IMR-90 (cell line): ENCODE measurements around the gene ANXA1. TPM values are rescaled to one million over a fixed set of nuclear protein-coding genes. Genes with fewer than 3 reads are reported as not detected.

ENCODE experiments used
- ATAC-seq: fragments of 200-7000 bp; cut with Tn5 transposase; 2 replicates; pipeline ENCODE4 v1.9.1; 2020; ENCODE audit warnings: low read depth, mild to moderate bottlenecking, moderate library complexity
- BruUV-seq: library from RNA; stranded (reverse); fragments of 400-500 nt; replicated peaks from 2 replicates; lab custom pipeline; 2021; lab: Mats Ljungman, UMichigan
- CTCF ChIA-PET: fragments of 300-600 bp; formaldehyde crosslinking; extraction: SDS; loops from one replicate; lab custom pipeline; 2021; ENCODE audit warnings: antibody characterized with exemption; lab: Yijun Ruan, JAX
- POLR2A ChIA-PET: fragments of 300-600 bp; sonication (Branson Sonifier 250); formaldehyde crosslinking; loops from one replicate; lab custom pipeline; 2022; ENCODE audit warnings: antibody characterized with exemption; ENCODE audit not compliant: unreplicated experiment; lab: Charles Lee
- DNase-seq: peaks from one replicate; pipeline ENCODE4 v3.0.0; 2013
- H2AFZ ChIP-seq: replicated peaks from 2 replicates; pipeline ENCODE3; 2013; ENCODE audit warnings: low read length, mild to moderate bottlenecking; ENCODE audit not compliant: poor library complexity
- H2AK5ac ChIP-seq: 2 replicates; pipeline ENCODE4 v1.6.1; 2013; ENCODE audit warnings: low read depth, low read length, inconsistent platforms
- H2AK9ac ChIP-seq: replicated peaks from 2 replicates; pipeline ENCODE3; 2013; ENCODE audit warnings: mild to moderate bottlenecking, low read depth, low read length, moderate library complexity; ENCODE audit not compliant: poor library complexity
- H2BK120ac ChIP-seq: 2 replicates; pipeline ENCODE4 v1.6.1; 2013; ENCODE audit warnings: low read depth, low read length, inconsistent platforms
- H2BK15ac ChIP-seq: 3 replicates; pipeline ENCODE4 v1.6.1; 2013; ENCODE audit warnings: low read depth, low read length, inconsistent platforms
- H2BK20ac ChIP-seq: 2 replicates; pipeline ENCODE4 v1.6.1; 2013; ENCODE audit warnings: low read depth, mild to moderate bottlenecking, inconsistent platforms, low read length, moderate library complexity
- H2BK5ac ChIP-seq: 2 replicates; pipeline ENCODE4 v1.6.1; 2013; ENCODE audit warnings: mild to moderate bottlenecking, low read depth, low read length, inconsistent platforms; ENCODE audit not compliant: poor library complexity, severe bottlenecking
- H3K14ac ChIP-seq: replicated peaks from 2 replicates; pipeline ENCODE4 v1.6.1; 2013; ENCODE audit warnings: low read depth, low read length, inconsistent platforms
- H3K18ac ChIP-seq: 2 replicates; pipeline ENCODE4 v1.6.1; 2013; ENCODE audit warnings: low read depth, low read length, control low read depth
- H3K23ac ChIP-seq: 2 replicates; pipeline ENCODE4 v1.6.1; 2013; ENCODE audit warnings: low read depth, low read length, inconsistent platforms
- H3K27ac ChIP-seq: 2 replicates; pipeline ENCODE4 v1.5.1; 2013; ENCODE audit warnings: mild to moderate bottlenecking, control low read depth, low read length; ENCODE audit not compliant: insufficient read depth
- H3K27me3 ChIP-seq: 2 replicates; pipeline ENCODE4 v1.6.1; 2013; ENCODE audit warnings: low read length; ENCODE audit not compliant: control insufficient read depth, insufficient read depth
- H3K36me3 ChIP-seq: 2 replicates; pipeline ENCODE4 v1.6.1; 2013; ENCODE audit warnings: low read length, mixed read lengths; ENCODE audit not compliant: control insufficient read depth, insufficient read depth
- H3K4ac ChIP-seq: 2 replicates; pipeline ENCODE4 v1.6.1; 2013; ENCODE audit warnings: low read depth, low read length, inconsistent platforms
- H3K4me1 ChIP-seq: 2 replicates; pipeline ENCODE4 v1.6.1; 2013; ENCODE audit warnings: low read length, mixed read lengths; ENCODE audit not compliant: control insufficient read depth, insufficient read depth
- H3K4me2 ChIP-seq: 2 replicates; pipeline ENCODE4 v1.6.1; 2013; ENCODE audit warnings: low read depth, mild to moderate bottlenecking, control low read depth, low read length, moderate library complexity
- H3K4me3 ChIP-seq: 2 replicates; pipeline ENCODE4 v1.5.1; 2013; ENCODE audit warnings: low read depth, mild to moderate bottlenecking, control low read depth, low read length, moderate library complexity; ENCODE audit not compliant: insufficient read depth
- H3K56ac ChIP-seq: 2 replicates; pipeline ENCODE4 v1.6.1; 2013; ENCODE audit warnings: low read length, inconsistent platforms; ENCODE audit not compliant: insufficient read depth; ENCODE audit errors: extremely low read depth
- H3K79me1 ChIP-seq, 2 experiments: 2 replicates each; pipeline ENCODE4 v1.6.1; 2013; ENCODE audit warnings: low read length in 2 of 2, inconsistent platforms in 1 of 2, low read depth in 1 of 2
- H3K9ac ChIP-seq: 2 replicates; pipeline ENCODE4 v1.6.1; 2013; ENCODE audit warnings: low read depth, low read length, control low read depth
- H3K9me1 ChIP-seq: 2 replicates; pipeline ENCODE4 v1.6.1; 2013; ENCODE audit warnings: low read length, inconsistent platforms; ENCODE audit not compliant: insufficient read depth
- H3K9me3 ChIP-seq: 2 replicates; pipeline ENCODE4 v1.6.1; 2013; ENCODE audit warnings: low read length; ENCODE audit not compliant: control insufficient read depth, insufficient read depth
- H4K20me1 ChIP-seq: 2 replicates; pipeline ENCODE4 v1.6.1; 2013; ENCODE audit warnings: low read length, inconsistent platforms; ENCODE audit not compliant: insufficient read depth
- H4K5ac ChIP-seq: 2 replicates; pipeline ENCODE4 v1.6.1; 2013; ENCODE audit warnings: mild to moderate bottlenecking, low read depth, low read length, control low read depth
- H4K8ac ChIP-seq, 2 experiments: 2 replicates each; pipeline ENCODE4 v1.6.1; 2013; ENCODE audit warnings: low read depth in 2 of 2, low read length in 2 of 2, control low read depth in 1 of 2, inconsistent platforms in 1 of 2
- H4K91ac ChIP-seq: 2 replicates; pipeline ENCODE4 v1.6.1; 2013; ENCODE audit warnings: low read depth, low read length, inconsistent platforms; ENCODE audit not compliant: insufficient read depth
- BHLHE40 ChIP-seq: fragments of 150-350 bp; IDR thresholded peaks from 2 replicates; pipeline ENCODE4 v1.6.1; 2016; ENCODE audit warnings: mild to moderate bottlenecking, low read depth, low read length
- CEBPB ChIP-seq: IDR thresholded peaks from 2 replicates; pipeline ENCODE4 v1.6.1; 2012; ENCODE audit warnings: low read depth, low read length, improper control_type of control experiment
- CHD1 ChIP-seq: IDR thresholded peaks from 2 replicates; pipeline ENCODE4 v1.6.1; 2012; ENCODE audit warnings: low read depth, low read length, improper control_type of control experiment
- FOS ChIP-seq: fragments of 150-350 bp; IDR thresholded peaks from 2 replicates; pipeline ENCODE4 v1.6.1; 2016; ENCODE audit warnings: low read depth, low read length
- MAFK ChIP-seq: IDR thresholded peaks from 2 replicates; pipeline ENCODE4 v1.6.1; 2012; ENCODE audit warnings: low read depth, low read length, improper control_type of control experiment
- MAZ ChIP-seq: IDR thresholded peaks from 2 replicates; pipeline ENCODE4 v1.6.1; 2012; ENCODE audit warnings: low read depth, mild to moderate bottlenecking, low read length, improper control_type of control experiment, moderate library complexity, borderline replicate concordance
- MXI1 ChIP-seq: IDR thresholded peaks from 2 replicates; pipeline ENCODE4 v1.6.1; 2012; ENCODE audit warnings: low read depth, mild to moderate bottlenecking, low read length, moderate library complexity, borderline replicate concordance
- NFE2L2 ChIP-seq: fragments of 150-350 bp; IDR thresholded peaks from 2 replicates; pipeline ENCODE4 v1.6.1; 2016; ENCODE audit warnings: low read depth, mild to moderate bottlenecking, low read length
- POLR2A ChIP-seq: IDR thresholded peaks from 2 replicates; pipeline ENCODE4 v1.6.1; 2012; ENCODE audit warnings: mild to moderate bottlenecking, low read depth, low read length
- RAD21 ChIP-seq: IDR thresholded peaks from 2 replicates; pipeline ENCODE4 v1.6.1; 2012; ENCODE audit warnings: low read length, improper control_type of control experiment
- RCOR1 ChIP-seq: IDR thresholded peaks from 2 replicates; pipeline ENCODE4 v1.6.1; 2012; ENCODE audit warnings: mild to moderate bottlenecking, low read length, improper control_type of control experiment; ENCODE audit not compliant: insufficient replicate concordance
- RFX5 ChIP-seq: IDR thresholded peaks from 2 replicates; pipeline ENCODE4 v1.8.0; 2012; ENCODE audit warnings: low read depth, mild to moderate bottlenecking, low read length, moderate library complexity
- SMC3 ChIP-seq: fragments of 150-350 bp; IDR thresholded peaks from 2 replicates; pipeline ENCODE4 v1.6.1; 2016; ENCODE audit warnings: low read depth, mild to moderate bottlenecking, antibody characterized with exemption, low read length, moderate library complexity
- USF2 ChIP-seq: fragments of 150-350 bp; IDR thresholded peaks from 2 replicates; pipeline ENCODE4 v1.6.1; 2017; ENCODE audit warnings: mild to moderate bottlenecking, antibody characterized with exemption, low read length, low read depth
- WGBS, 2 experiments: methylation state at CpG; one replicate each; pipeline versions ENCODE4 v1.1.5 to v1.1.7; 2013; ENCODE audit warnings: missing lambda C conversion rate in 2 of 2; ENCODE audit not compliant: insufficient read length in 1 of 2; ENCODE audit errors: extremely low coverage in 2 of 2; 5-methylcytosine and 5-hydroxymethylcytosine counted together
- dilution Hi-C: fragments of 300-500 bp; cut with HindIII; formaldehyde crosslinking; loops from one replicate; pipeline ENCODE4 v1.14.3; 2018; ENCODE audit warnings: low sequenced_read_pairs; ENCODE audit not compliant: unreplicated experiment
- in situ Hi-C: fragments of 300-500 bp; cut with MboI; formaldehyde crosslinking; loops from 3 replicates; pipeline ENCODE4 v1.14.3; 2019; ENCODE audit warnings: low sequenced_read_pairs, inconsistent platforms, mixed read lengths
- intact Hi-C: fragments of 100-400 bp; cut with micrococcal nuclease; formaldehyde crosslinking; loops from 2 replicates; pipeline ENCODE4 v1.10.0; 2022
- polyA plus RNA-seq, 3 experiments: library from polyadenylated mRNA; depleted of rRNA; stranded (reverse); fragments of >200 nt; gene quantifications; 2 replicates each; pipeline ENCODE4 v1.2.3, GENCODE V29; 2012; ENCODE audit warnings: low replicate concordance in 1 of 3
- total RNA-seq: library from RNA; depleted of rRNA; stranded (reverse); fragments of >200 nt; gene quantifications from 2 replicates; pipeline ENCODE4 v1.2.3, GENCODE V29; 2012
- TF ChIP-seq, protein P1 (sequence below): conservative IDR thresholded peaks from 2 replicates; pipeline ENCODE4 v1.5.1; 2012; ENCODE audit warnings: mild to moderate bottlenecking, low read depth, low read length, improper control_type of control experiment
- TF ChIP-seq, protein P2 (sequence below): fragments of 150-350 bp; IDR thresholded peaks from 2 replicates; pipeline ENCODE4 v1.6.1; 2016; ENCODE audit warnings: low read depth, mild to moderate bottlenecking, low read length, moderate library complexity, borderline replicate concordance

The ANXA1 gene
- total and polyA plus RNA-seq, 2 of the 4 experiments (the other 2 are of a cell fraction): 520 to 583 TPM

DNA sequence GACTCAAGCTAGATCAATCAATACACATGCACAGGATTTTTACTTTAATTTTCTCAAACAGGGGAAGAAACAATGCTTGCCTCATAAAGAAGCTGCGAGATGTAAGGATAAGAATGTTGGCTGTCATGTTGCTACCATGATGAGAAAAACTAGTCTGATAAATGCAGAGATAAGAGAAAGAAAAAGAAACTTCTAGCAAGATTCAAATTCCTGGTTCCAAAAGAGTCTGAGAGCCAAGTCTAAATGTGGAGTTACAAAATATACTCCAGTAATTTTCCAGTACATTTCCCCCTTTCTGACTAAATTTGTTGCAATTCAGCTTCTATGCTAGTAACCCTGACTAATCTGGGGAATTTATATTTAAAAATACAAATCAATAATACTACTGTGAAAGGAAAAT is 10.4 kb upstream of the ANXA1 start:
- Histone ChIP-seq H2BK5ac (no peak overlapping the region), H3K4me2 (no peak overlapping the region), H3K4me1 (peaks cover 1% of the 10 kb centered on the region; the same call in 1 of the 2 replicates), H3K4ac (no peak overlapping the region), H4K8ac (no peak overlapping the region), H3K56ac (no peak overlapping the region), H3K18ac (no peak overlapping the region), H3K23ac (no peak overlapping the region), H3K14ac (no peak overlapping the region), H2AFZ (no peak overlapping the region), H3K9ac (no peak overlapping the region), H3K27ac (no peak overlapping the region), H3K36me3 (no peaks in the 10 kb centered on the region), H4K91ac (no peak overlapping the region), H3K9me1 (no peaks in the 10 kb centered on the region), H3K79me1 (no peaks in the 10 kb centered on the region), H3K27me3 (no peaks in the 10 kb centered on the region), H2AK5ac (no peak overlapping the region), H4K5ac (no peak overlapping the region), H3K9me3 (no peaks in the 10 kb centered on the region), H2BK20ac (no peak overlapping the region), H2BK15ac (no peak overlapping the region), H4K20me1 (no peaks in the 10 kb centered on the region), H3K4me3 (no peak overlapping the region), H2AK9ac (no peak overlapping the region), H2BK120ac (no peak overlapping the region)
- DNase-seq (no peak), ATAC-seq (no peak)
- dilution Hi-C loops: no loop called here
- in situ Hi-C loops: no loop called here
- TF ChIP-seq BHLHE40 (no peak), MAFK (no peak), RAD21 (no peak), RCOR1 (no peak), SMC3 (no peak), MAZ (no peak), CEBPB (no peak), RFX5 (no peak), CHD1 (no peak), POLR2A (no peak), FOS (no peak), MXI1 (no peak), NFE2L2 (no peak), USF2 (no peak)
- TF ChIP-seq, protein P1, sequence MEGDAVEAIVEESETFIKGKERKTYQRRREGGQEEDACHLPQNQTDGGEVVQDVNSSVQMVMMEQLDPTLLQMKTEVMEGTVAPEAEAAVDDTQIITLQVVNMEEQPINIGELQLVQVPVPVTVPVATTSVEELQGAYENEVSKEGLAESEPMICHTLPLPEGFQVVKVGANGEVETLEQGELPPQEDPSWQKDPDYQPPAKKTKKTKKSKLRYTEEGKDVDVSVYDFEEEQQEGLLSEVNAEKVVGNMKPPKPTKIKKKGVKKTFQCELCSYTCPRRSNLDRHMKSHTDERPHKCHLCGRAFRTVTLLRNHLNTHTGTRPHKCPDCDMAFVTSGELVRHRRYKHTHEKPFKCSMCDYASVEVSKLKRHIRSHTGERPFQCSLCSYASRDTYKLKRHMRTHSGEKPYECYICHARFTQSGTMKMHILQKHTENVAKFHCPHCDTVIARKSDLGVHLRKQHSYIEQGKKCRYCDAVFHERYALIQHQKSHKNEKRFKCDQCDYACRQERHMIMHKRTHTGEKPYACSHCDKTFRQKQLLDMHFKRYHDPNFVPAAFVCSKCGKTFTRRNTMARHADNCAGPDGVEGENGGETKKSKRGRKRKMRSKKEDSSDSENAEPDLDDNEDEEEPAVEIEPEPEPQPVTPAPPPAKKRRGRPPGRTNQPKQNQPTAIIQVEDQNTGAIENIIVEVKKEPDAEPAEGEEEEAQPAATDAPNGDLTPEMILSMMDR: no peak
- TF ChIP-seq, protein P2, sequence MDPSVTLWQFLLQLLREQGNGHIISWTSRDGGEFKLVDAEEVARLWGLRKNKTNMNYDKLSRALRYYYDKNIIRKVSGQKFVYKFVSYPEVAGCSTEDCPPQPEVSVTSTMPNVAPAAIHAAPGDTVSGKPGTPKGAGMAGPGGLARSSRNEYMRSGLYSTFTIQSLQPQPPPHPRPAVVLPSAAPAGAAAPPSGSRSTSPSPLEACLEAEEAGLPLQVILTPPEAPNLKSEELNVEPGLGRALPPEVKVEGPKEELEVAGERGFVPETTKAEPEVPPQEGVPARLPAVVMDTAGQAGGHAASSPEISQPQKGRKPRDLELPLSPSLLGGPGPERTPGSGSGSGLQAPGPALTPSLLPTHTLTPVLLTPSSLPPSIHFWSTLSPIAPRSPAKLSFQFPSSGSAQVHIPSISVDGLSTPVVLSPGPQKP: no peak
- WGBS, 2 experiments: no CpG with 5 or more reads among the region's 1 CpG
- CTCF ChIA-PET: interaction anchor here (0.9 kb wide), 1 partner anchor 10 kb away, joined by 4 read pairs; no protein-coding TSS in a partner anchor
- BruUV-seq: no TSS peak
- intact Hi-C loops: no loop called here
- POLR2A ChIA-PET: no interaction called here
